Measurements from ENCODE around the gene PJA2. TPM values are rescaled to one million over a fixed set of nuclear protein-coding genes. Genes with fewer than 3 reads are reported as not detected.
A peak's percentile ranks its signal among the peaks of the same experiment; 100 is the strongest.

The PJA2 gene
- total and polyA plus RNA-seq, 4 donors = 17.5 to 148 (median 61.3) TPM

GRCh38 chr5:109347252-109347888 lies 62.4 kb downstream of the PJA2 start:
- Histone ChIP-seq H3K27ac (ENCODE audit: low read depth in 1 of 2, low read length in 1 of 2) (no peak overlapping the region), H3K9me3 (ENCODE audit: control insufficient read depth in 4 of 4, insufficient read depth in 3 of 4, low read length in 3 of 4) (no peaks in the 10 kb centered on the region), H3K4me3 (no peak overlapping the region), H3K27me3 (ENCODE audit: control insufficient read depth in 3 of 3, insufficient read depth in 3 of 3, low read length in 2 of 3) (no peaks in the 10 kb centered on the region), H3K9ac (ENCODE audit: insufficient read depth in 1 of 2, low read length in 2 of 2) (no peak overlapping the region), H3K4me1 (ENCODE audit: control insufficient read depth in 5 of 5, insufficient read depth in 5 of 5, low read length in 5 of 5) (peaks cover 0 to 8% (median 0%) of the 10 kb centered on the region in 5 donors), H3K36me3 (ENCODE audit: control insufficient read depth in 4 of 4, insufficient read depth in 4 of 4, low read length in 4 of 4) (peaks cover 5 to 25% (median 15%) of the 10 kb centered on the region in 4 donors)
- TF ChIP-seq CTCF (IDR thresholded peaks at IDR 0.05; ENCODE audit: control extremely low read depth, extremely low read depth) = no peak
- ATAC-seq (ENCODE audit: insufficient read depth, low FRiP score) = no peak
- DNase-seq = peak in 1 of 3 donors; percentile 8

- Histone ChIP-seq H3K4me3 (no peak overlapping the region), H3K27ac (ENCODE audit: low read depth in 1 of 2, low read length in 1 of 2) (no peak overlapping the region), H3K4me1 (ENCODE audit: control insufficient read depth in 5 of 5, insufficient read depth in 5 of 5, low read length in 5 of 5) (peaks cover 0 to 8% (median 0%) of the 10 kb centered on the region in 5 donors), H3K9ac (ENCODE audit: insufficient read depth in 1 of 2, low read length in 2 of 2) (no peak overlapping the region), H3K27me3 (ENCODE audit: control insufficient read depth in 3 of 3, insufficient read depth in 3 of 3, low read length in 2 of 3) (no peaks in the 10 kb centered on the region), H3K36me3 (ENCODE audit: control insufficient read depth in 4 of 4, insufficient read depth in 4 of 4, low read length in 4 of 4) (peaks cover 5 to 23% (median 14%) of the 10 kb centered on the region in 4 donors), H3K9me3 (ENCODE audit: control insufficient read depth in 4 of 4, insufficient read depth in 3 of 4, low read length in 3 of 4) (no peaks in the 10 kb centered on the region)
- no peak for ATAC-seq (ENCODE audit: insufficient read depth, low FRiP score)
- no peak for TF ChIP-seq CTCF (IDR thresholded peaks at IDR 0.05; ENCODE audit: control extremely low read depth, extremely low read depth)
- 95 to 98% methylated on average over 2 of the region's 2 CpGs for WGBS, 2 donors
- DNase-seq = no peak
Observed at GRCh38 chr5:109345699-109346098, 64.1 kb downstream of the PJA2 start.

- no peak overlapping the region for H3K9ac ChIP-seq (ENCODE audit: insufficient read depth in 1 of 2, low read length in 2 of 2)
- no peak for ATAC-seq (ENCODE audit: insufficient read depth, low FRiP score)
- no peak for DNase-seq
- no peak overlapping the region for H3K4me3 ChIP-seq
- no peaks in the 10 kb centered on the region for H3K27me3 ChIP-seq (ENCODE audit: control insufficient read depth in 3 of 3, insufficient read depth in 3 of 3, low read length in 2 of 3)
- H3K9me3 ChIP-seq (ENCODE audit: control insufficient read depth in 4 of 4, insufficient read depth in 3 of 4, low read length in 3 of 4) = no peaks in the 10 kb centered on the region
- H3K36me3 ChIP-seq (ENCODE audit: control insufficient read depth in 4 of 4, insufficient read depth in 4 of 4, low read length in 4 of 4) = peaks cover 3 to 14% (median 4%) of the 10 kb centered on the region in 4 donors
- WGBS, 2 donors = 63 to 92% methylated on average over 1 to 3 of the region's 5 CpGs
- H3K4me1 ChIP-seq (ENCODE audit: control insufficient read depth in 5 of 5, insufficient read depth in 5 of 5, low read length in 5 of 5) = peaks cover 0 to 14% (median 0%) of the 10 kb centered on the region in 5 donors
- no peak overlapping the region for H3K27ac ChIP-seq (ENCODE audit: low read depth in 1 of 2, low read length in 1 of 2)
- TF ChIP-seq CTCF (IDR thresholded peaks at IDR 0.05; ENCODE audit: control extremely low read depth, extremely low read depth) = no peak
Observed at GRCh38 chr5:109340351-109340750, 69.4 kb downstream of the PJA2 start.

- H3K9ac ChIP-seq (ENCODE audit: insufficient read depth in 1 of 2, low read length in 2 of 2) = no peak overlapping the region
- H3K4me1 ChIP-seq (ENCODE audit: control insufficient read depth in 5 of 5, insufficient read depth in 5 of 5, low read length in 5 of 5) = peaks cover 0 to 16% (median 0%) of the 10 kb centered on the region in 5 donors
- DNase-seq (peak in 2 of 3 donors; percentile 52 to 70), ATAC-seq (ENCODE audit: insufficient read depth, low FRiP score) (no peak)
- H3K9me3 ChIP-seq (ENCODE audit: control insufficient read depth in 4 of 4, insufficient read depth in 3 of 4, low read length in 3 of 4) = no peaks in the 10 kb centered on the region
- no peak overlapping the region for H3K4me3 ChIP-seq
- H3K27ac ChIP-seq (ENCODE audit: low read depth in 1 of 2, low read length in 1 of 2) = no peak overlapping the region
- H3K27me3 ChIP-seq (ENCODE audit: control insufficient read depth in 3 of 3, insufficient read depth in 3 of 3, low read length in 2 of 3) = no peaks in the 10 kb centered on the region
- peaks cover 0 to 18% (median 7%) of the 10 kb centered on the region in 4 donors for H3K36me3 ChIP-seq (ENCODE audit: control insufficient read depth in 4 of 4, insufficient read depth in 4 of 4, low read length in 4 of 4)
- no peak for TF ChIP-seq CTCF (IDR thresholded peaks at IDR 0.05; ENCODE audit: control extremely low read depth, extremely low read depth)
Observed at GRCh38 chr5:109335114-109335513, 74.7 kb downstream of the PJA2 start.
